ENCODE results near the gene ANXA4.

- TF ChIP-seq CTCF (IDR thresholded peaks at IDR 0.05; ENCODE audit: insufficient read depth, low read depth, low read length): no peak
- no peak for TF ChIP-seq EZH2 (IDR thresholded peaks at IDR 0.05; ENCODE audit: insufficient read depth, low read length)
Observed at GRCh38 chr2:69768789-69769188, 26.9 kb downstream of the ANXA4 start.

Data from astrocyte (in vitro differentiated cells and primary cell).